Spinal cord (tissue), 4 donors: ENCODE results near the gene GP1BA. TPM values are rescaled to one million over a fixed set of nuclear protein-coding genes. Genes with fewer than 3 reads are reported as not detected.

Experiments
- polyA plus RNA-seq, 2 donors: library from polyadenylated mRNA; unstranded; fragments of 120-200 nt; gene quantifications; one replicate each; pipeline ENCODE4 v1.2.1, GENCODE V29; 2013; ENCODE audit not compliant: insufficient read length in 2 of 2
- small RNA-seq: library from RNA; depleted of rRNA; stranded (forward); fragments of <200 nt; gene quantifications from one replicate; pipeline ENCODE3, GENCODE V24; 2014; ENCODE audit warnings: low replicate concordance
- total RNA-seq, 2 donors: library from RNA; depleted of rRNA in 1 of 2; stranded (reverse); fragments of 120-200 nt in 1 of 2; fragments of >200 nt in 1 of 2; gene quantifications; one replicate each; pipeline versions ENCODE4 v1.2.3 to v1.2.4, GENCODE V29; 2013 to 2014

GP1BA gene
- total and polyA plus RNA-seq, 4 donors: 0.06 to 1.6 (median 0.57) TPM; not detected in 1

Small RNA genes within 50 kb of the gene (small RNA-seq; reads per million reads assigned to genes)
- gene MIR6864 (0.08 reads per million), gene MIR6865 (not detected)

Other genes starting within 250 kb of the GP1BA start
- gene PELP1, start 228.1 kb upstream of the GP1BA start, total RNA-seq: 10 to 100 TPM; 20.5 to 22.4 TPM
- gene PELP1, start 228.1 kb upstream of the GP1BA start, polyA plus RNA-seq: 10 to 100 TPM; 60.7 to 70.8 TPM
- gene ARRB2, start 221.6 kb upstream of the GP1BA start, total RNA-seq: 10 to 100 TPM; 21.2 to 33.9 TPM
- 100 to 1,000 TPM in 1 of 2 donors, 10 to 100 TPM in 1; 99.0 to 105 TPM for gene ARRB2, start 221.6 kb upstream of the GP1BA start, polyA plus RNA-seq
- gene MED11, start 200.8 kb upstream of the GP1BA start, total RNA-seq: 10 to 100 TPM in 1 of 2 donors, 1 to 10 TPM in 1; 9.5 to 32.1 TPM
- 10 to 100 TPM; 27.3 to 27.4 TPM for gene MED11, start 200.8 kb upstream of the GP1BA start, polyA plus RNA-seq
- gene ZMYND15, start 192.4 kb upstream of the GP1BA start, total RNA-seq: 1 to 10 TPM in 1 of 2 donors, under 1 TPM in 1; 0.89 to 2.0 TPM
- 1 to 10 TPM; 1.4 to 2.5 TPM for gene ZMYND15, start 192.4 kb upstream of the GP1BA start, polyA plus RNA-seq
- 1 to 10 TPM; 7.5 to 8.0 TPM for gene CXCL16, start 192.3 kb upstream of the GP1BA start, total RNA-seq
- 10 to 100 TPM; 18.4 to 18.8 TPM for gene CXCL16, start 192.3 kb upstream of the GP1BA start, polyA plus RNA-seq
- not detected for gene TM4SF5, start 160.4 kb upstream of the GP1BA start, total RNA-seq
- not detected for gene TM4SF5, start 160.4 kb upstream of the GP1BA start, polyA plus RNA-seq
- 1 to 10 TPM in 1 of 2 donors, under 1 TPM in 1; 0.99 to 2.0 TPM for gene VMO1, start 145.9 kb upstream of the GP1BA start, total RNA-seq
- 1 to 10 TPM; 2.0 to 2.7 TPM for gene VMO1, start 145.9 kb upstream of the GP1BA start, polyA plus RNA-seq
- not detected for gene GLTPD2, start 143.3 kb upstream of the GP1BA start, total RNA-seq
- 1 to 10 TPM; 3.5 to 5.2 TPM for gene GLTPD2, start 143.3 kb upstream of the GP1BA start, polyA plus RNA-seq
- 100 to 1,000 TPM in 1 of 2 donors, 10 to 100 TPM in 1; 94.1 to 146 TPM for gene PSMB6, start 136.1 kb upstream of the GP1BA start, total RNA-seq
- gene PSMB6, start 136.1 kb upstream of the GP1BA start, polyA plus RNA-seq: 100 to 1,000 TPM; 143 to 147 TPM
- 10 to 100 TPM; 14.2 to 42.8 TPM for gene PLD2, start 125.1 kb upstream of the GP1BA start, total RNA-seq
- gene PLD2, start 125.1 kb upstream of the GP1BA start, polyA plus RNA-seq: 10 to 100 TPM; 29.8 to 46.9 TPM
- gene MINK1, start 98.9 kb upstream of the GP1BA start, total RNA-seq: 10 to 100 TPM; 33.5 to 35.0 TPM
- gene MINK1, start 98.9 kb upstream of the GP1BA start, polyA plus RNA-seq: 10 to 100 TPM; 67.2 to 86.2 TPM
- gene C17orf107, start 32.7 kb upstream of the GP1BA start, total RNA-seq: 1 to 10 TPM; 1.9 to 4.7 TPM
- 1 to 10 TPM; 2.8 to 3.7 TPM for gene C17orf107, start 32.7 kb upstream of the GP1BA start, polyA plus RNA-seq
- gene CHRNE, start 29.2 kb upstream of the GP1BA start, total RNA-seq: under 1 TPM; 0.69 to 0.99 TPM
- 1 to 10 TPM; 1.1 to 1.9 TPM for gene CHRNE, start 29.2 kb upstream of the GP1BA start, polyA plus RNA-seq
- 10 to 100 TPM; 57.2 to 63.0 TPM for gene SLC25A11, start 7.8 kb downstream of the GP1BA start, total RNA-seq
- 10 to 100 TPM; 84.0 to 95.2 TPM for gene SLC25A11, start 7.8 kb downstream of the GP1BA start, polyA plus RNA-seq
- gene RNF167, start 8.0 kb downstream of the GP1BA start, total RNA-seq: 10 to 100 TPM; 23.5 to 72.5 TPM
- 100 to 1,000 TPM; 113 to 133 TPM for gene RNF167, start 8.0 kb downstream of the GP1BA start, polyA plus RNA-seq
- 100 to 1,000 TPM in 1 of 2 donors, 10 to 100 TPM in 1; 95.4 to 191 TPM for gene PFN1, start 16.3 kb downstream of the GP1BA start, total RNA-seq
- 100 to 1,000 TPM; 296 to 299 TPM for gene PFN1, start 16.3 kb downstream of the GP1BA start, polyA plus RNA-seq
- 1 to 10 TPM; 4.9 to 7.3 TPM for gene ENO3, start 18.8 kb downstream of the GP1BA start, total RNA-seq
- gene ENO3, start 18.8 kb downstream of the GP1BA start, polyA plus RNA-seq: 10 to 100 TPM in 1 of 2 donors, 1 to 10 TPM in 1; 8.1 to 17.1 TPM
- 10 to 100 TPM; 36.8 to 85.2 TPM for gene SPAG7, start 35.5 kb downstream of the GP1BA start, total RNA-seq
- 10 to 100 TPM; 94.7 to 96.6 TPM for gene SPAG7, start 35.5 kb downstream of the GP1BA start, polyA plus RNA-seq
- gene CAMTA2, start 55.4 kb downstream of the GP1BA start, total RNA-seq: 10 to 100 TPM; 12.6 to 20.3 TPM
- gene CAMTA2, start 55.4 kb downstream of the GP1BA start, polyA plus RNA-seq: 10 to 100 TPM; 84.3 to 96.1 TPM
- 1 to 10 TPM in 1 of 2 donors, under 1 TPM in 1; 0.50 to 2.0 TPM for gene INCA1, start 65.2 kb downstream of the GP1BA start, total RNA-seq
- gene INCA1, start 65.2 kb downstream of the GP1BA start, polyA plus RNA-seq: 1 to 10 TPM; 7.1 to 7.9 TPM
- gene KIF1C, start 65.7 kb downstream of the GP1BA start, total RNA-seq: 10 to 100 TPM; 24.4 to 52.3 TPM
- gene KIF1C, start 65.7 kb downstream of the GP1BA start, polyA plus RNA-seq: 10 to 100 TPM; 41.7 to 56.0 TPM
- not detected for gene SLC52A1, start 103.1 kb downstream of the GP1BA start, total RNA-seq
- under 1 TPM; 0.19 to 0.38 TPM for gene SLC52A1, start 103.1 kb downstream of the GP1BA start, polyA plus RNA-seq
- gene ZFP3, start 146.2 kb downstream of the GP1BA start, total RNA-seq: 1 to 10 TPM; 8.9 to 9.7 TPM
- 10 to 100 TPM; 13.2 to 16.1 TPM for gene ZFP3, start 146.2 kb downstream of the GP1BA start, polyA plus RNA-seq
- gene ZNF232, start 179.6 kb downstream of the GP1BA start, total RNA-seq: 10 to 100 TPM in 1 of 2 donors, 1 to 10 TPM in 1; 8.7 to 16.5 TPM
- 10 to 100 TPM; 12.6 to 29.5 TPM for gene ZNF232, start 179.6 kb downstream of the GP1BA start, polyA plus RNA-seq
- under 1 TPM; 0.10 to 0.66 TPM for gene USP6, start 183.8 kb downstream of the GP1BA start, total RNA-seq
- 1 to 10 TPM; 3.2 to 9.8 TPM for gene USP6, start 183.8 kb downstream of the GP1BA start, polyA plus RNA-seq